DND-41 (cell line): Measurements from ENCODE around the gene NADK2.

Experiments used
- EZH2 ChIP-seq: IDR thresholded peaks from 3 replicates; pipeline ENCODE4 v1.6.1; 2012; ENCODE audit warnings: borderline replicate concordance, low read depth, mild to moderate bottlenecking, moderate library complexity, low read length, inconsistent platforms; ENCODE audit not compliant: severe bottlenecking
- TF ChIP-seq, protein P1 (sequence below): IDR thresholded peaks from 2 replicates; pipeline ENCODE4 v1.5.1; 2012; ENCODE audit warnings: borderline replicate concordance, low read length, moderate library complexity, mild to moderate bottlenecking; ENCODE audit not compliant: poor library complexity, severe bottlenecking; ENCODE audit errors: extremely low read depth

DNA sequence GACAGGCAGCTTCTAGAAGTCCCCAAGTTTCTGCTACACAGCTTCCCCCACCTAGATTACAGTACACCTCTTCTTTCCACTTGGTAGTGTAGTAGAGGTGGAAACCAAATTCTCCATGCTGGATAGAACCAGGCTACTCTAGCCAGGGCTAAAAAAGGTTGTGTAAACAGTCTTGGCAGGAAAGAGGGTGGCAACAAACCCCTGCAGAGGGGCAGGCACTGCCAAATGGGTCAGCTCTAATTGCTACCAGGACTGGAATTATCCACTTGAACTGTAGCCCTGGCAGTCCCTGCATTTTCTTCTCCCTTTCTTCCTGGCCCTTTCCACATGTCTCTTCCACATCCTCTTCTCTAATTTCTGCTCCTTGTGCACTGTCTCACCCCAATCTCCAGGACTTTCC is 35.1 kb upstream of the NADK2 start:
- TF ChIP-seq, protein P1, sequence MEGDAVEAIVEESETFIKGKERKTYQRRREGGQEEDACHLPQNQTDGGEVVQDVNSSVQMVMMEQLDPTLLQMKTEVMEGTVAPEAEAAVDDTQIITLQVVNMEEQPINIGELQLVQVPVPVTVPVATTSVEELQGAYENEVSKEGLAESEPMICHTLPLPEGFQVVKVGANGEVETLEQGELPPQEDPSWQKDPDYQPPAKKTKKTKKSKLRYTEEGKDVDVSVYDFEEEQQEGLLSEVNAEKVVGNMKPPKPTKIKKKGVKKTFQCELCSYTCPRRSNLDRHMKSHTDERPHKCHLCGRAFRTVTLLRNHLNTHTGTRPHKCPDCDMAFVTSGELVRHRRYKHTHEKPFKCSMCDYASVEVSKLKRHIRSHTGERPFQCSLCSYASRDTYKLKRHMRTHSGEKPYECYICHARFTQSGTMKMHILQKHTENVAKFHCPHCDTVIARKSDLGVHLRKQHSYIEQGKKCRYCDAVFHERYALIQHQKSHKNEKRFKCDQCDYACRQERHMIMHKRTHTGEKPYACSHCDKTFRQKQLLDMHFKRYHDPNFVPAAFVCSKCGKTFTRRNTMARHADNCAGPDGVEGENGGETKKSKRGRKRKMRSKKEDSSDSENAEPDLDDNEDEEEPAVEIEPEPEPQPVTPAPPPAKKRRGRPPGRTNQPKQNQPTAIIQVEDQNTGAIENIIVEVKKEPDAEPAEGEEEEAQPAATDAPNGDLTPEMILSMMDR, result no peak
- no peak for TF ChIP-seq EZH2
